ENCODE measurements around the gene GTF2H3. TPM values are rescaled to one million over a fixed set of nuclear protein-coding genes. Genes with fewer than 3 reads are reported as not detected.

GTF2H3 gene
- total and polyA plus RNA-seq, 2 donors (not counting 1 experiment from before 2014, with no cell fraction given) = 39.3 to 70.1 TPM

DNA sequence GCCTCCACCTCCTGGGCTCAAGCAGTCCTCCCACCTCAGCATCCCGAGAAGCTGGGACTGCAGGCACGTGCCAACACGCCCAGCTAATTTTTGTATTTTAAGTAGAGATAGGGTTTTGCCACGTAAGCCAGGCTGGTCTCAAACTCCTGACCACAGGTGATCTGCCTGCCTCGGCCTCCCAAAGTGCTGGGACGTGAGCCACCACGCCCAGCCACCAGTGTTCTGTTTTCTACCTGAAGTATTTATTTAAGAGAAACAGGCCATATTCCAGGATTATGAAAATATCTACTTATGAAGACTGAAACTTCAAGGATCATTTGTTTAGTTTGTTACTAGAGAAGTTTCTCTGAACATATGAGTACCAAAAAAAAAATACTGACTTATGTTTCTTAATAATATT, 10.3 kb downstream of the GTF2H3 start:
- H3K4me1 ChIP-seq (ENCODE audit: control insufficient read depth, extremely low read depth, insufficient read depth, low read length) = no peaks in the 10 kb centered on the region
- no peaks in the 10 kb centered on the region for H3K27me3 ChIP-seq (ENCODE audit: control insufficient read depth, insufficient read depth, low read length)
- no peak for DNase-seq (ENCODE audit: low read depth in 2 of 2)
- H3K4me2 ChIP-seq (ENCODE audit: extremely low read depth, insufficient read depth, low read length) = no peak overlapping the region
- TF ChIP-seq, protein P1, sequence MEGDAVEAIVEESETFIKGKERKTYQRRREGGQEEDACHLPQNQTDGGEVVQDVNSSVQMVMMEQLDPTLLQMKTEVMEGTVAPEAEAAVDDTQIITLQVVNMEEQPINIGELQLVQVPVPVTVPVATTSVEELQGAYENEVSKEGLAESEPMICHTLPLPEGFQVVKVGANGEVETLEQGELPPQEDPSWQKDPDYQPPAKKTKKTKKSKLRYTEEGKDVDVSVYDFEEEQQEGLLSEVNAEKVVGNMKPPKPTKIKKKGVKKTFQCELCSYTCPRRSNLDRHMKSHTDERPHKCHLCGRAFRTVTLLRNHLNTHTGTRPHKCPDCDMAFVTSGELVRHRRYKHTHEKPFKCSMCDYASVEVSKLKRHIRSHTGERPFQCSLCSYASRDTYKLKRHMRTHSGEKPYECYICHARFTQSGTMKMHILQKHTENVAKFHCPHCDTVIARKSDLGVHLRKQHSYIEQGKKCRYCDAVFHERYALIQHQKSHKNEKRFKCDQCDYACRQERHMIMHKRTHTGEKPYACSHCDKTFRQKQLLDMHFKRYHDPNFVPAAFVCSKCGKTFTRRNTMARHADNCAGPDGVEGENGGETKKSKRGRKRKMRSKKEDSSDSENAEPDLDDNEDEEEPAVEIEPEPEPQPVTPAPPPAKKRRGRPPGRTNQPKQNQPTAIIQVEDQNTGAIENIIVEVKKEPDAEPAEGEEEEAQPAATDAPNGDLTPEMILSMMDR (conservative IDR thresholded peaks at IDR 0.05 in 1 of 2, IDR thresholded peaks at IDR 0.05 in 1 of 2; ENCODE audit: low read depth in 1 of 2, low read length in 2 of 2) = no peak
- H3K9ac ChIP-seq (ENCODE audit: insufficient read depth, low read length) = no peak overlapping the region
- no peaks in the 10 kb centered on the region for H3K79me2 ChIP-seq (ENCODE audit: control insufficient read depth, insufficient read depth, low read length)
- H3K27ac ChIP-seq (ENCODE audit: insufficient read depth, low read length) = no peak overlapping the region
- peaks cover 4% of the 10 kb centered on the region for H3K36me3 ChIP-seq (ENCODE audit: control insufficient read depth, insufficient read depth, low read length)
- H3K4me3 ChIP-seq (replicated peaks in 1 of 4; ENCODE audit: control extremely low read depth in 1 of 4, insufficient read depth in 1 of 4, low read depth in 3 of 4, low read length in 4 of 4) = no peak overlapping the region
- no peak overlapping the region for H2AFZ ChIP-seq (ENCODE audit: low read length)
- no peaks in the 10 kb centered on the region for H3K9me3 ChIP-seq (ENCODE audit: control insufficient read depth, insufficient read depth, low read depth, low read length)
- H4K20me1 ChIP-seq (ENCODE audit: control insufficient read depth, extremely low read depth, insufficient read depth, low read length) = no peaks in the 10 kb centered on the region

DNA sequence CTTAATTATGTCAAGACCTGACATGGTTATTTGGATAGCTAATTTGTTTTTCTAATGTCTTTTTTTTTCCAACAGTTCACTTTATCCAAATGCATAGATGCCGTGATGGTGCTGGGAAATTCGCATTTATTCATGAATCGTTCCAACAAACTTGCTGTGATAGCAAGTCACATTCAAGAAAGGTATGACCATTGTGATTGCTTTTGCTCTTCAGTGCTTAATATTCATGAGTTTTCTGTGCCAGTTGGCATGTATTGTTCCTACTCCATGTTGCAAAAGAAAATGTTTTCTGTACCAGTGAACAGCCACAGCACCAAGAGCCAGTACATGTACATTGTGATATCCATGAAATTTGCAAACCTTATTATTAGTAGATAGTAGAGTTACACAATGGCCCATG, 11.8 kb downstream of the GTF2H3 start:
- Histone ChIP-seq H3K27ac (ENCODE audit: insufficient read depth, low read length) (no peak overlapping the region), H3K9me3 (ENCODE audit: control insufficient read depth, insufficient read depth, low read depth, low read length) (no peaks in the 10 kb centered on the region), H3K9ac (ENCODE audit: insufficient read depth, low read length) (no peak overlapping the region), H4K20me1 (ENCODE audit: control insufficient read depth, extremely low read depth, insufficient read depth, low read length) (no peaks in the 10 kb centered on the region), H3K36me3 (ENCODE audit: control insufficient read depth, insufficient read depth, low read length) (peaks cover 8% of the 10 kb centered on the region), H3K79me2 (ENCODE audit: control insufficient read depth, insufficient read depth, low read length) (no peaks in the 10 kb centered on the region), H3K4me3 (replicated peaks in 1 of 4; ENCODE audit: control extremely low read depth in 1 of 4, insufficient read depth in 1 of 4, low read depth in 3 of 4, low read length in 4 of 4) (no peak overlapping the region), H2AFZ (ENCODE audit: low read length) (no peak overlapping the region), H3K4me1 (ENCODE audit: control insufficient read depth, extremely low read depth, insufficient read depth, low read length) (no peaks in the 10 kb centered on the region), H3K4me2 (ENCODE audit: extremely low read depth, insufficient read depth, low read length) (no peak overlapping the region), H3K27me3 (ENCODE audit: control insufficient read depth, insufficient read depth, low read length) (no peaks in the 10 kb centered on the region)
- no peak for DNase-seq (ENCODE audit: low read depth in 2 of 2)
- TF ChIP-seq, protein P1 (conservative IDR thresholded peaks at IDR 0.05 in 1 of 2, IDR thresholded peaks at IDR 0.05 in 1 of 2; ENCODE audit: low read depth in 1 of 2, low read length in 2 of 2) = no peak
- no peak for TF ChIP-seq EZH2 (IDR thresholded peaks at IDR 0.05; ENCODE audit: low read length, missing control alignments)

DNA sequence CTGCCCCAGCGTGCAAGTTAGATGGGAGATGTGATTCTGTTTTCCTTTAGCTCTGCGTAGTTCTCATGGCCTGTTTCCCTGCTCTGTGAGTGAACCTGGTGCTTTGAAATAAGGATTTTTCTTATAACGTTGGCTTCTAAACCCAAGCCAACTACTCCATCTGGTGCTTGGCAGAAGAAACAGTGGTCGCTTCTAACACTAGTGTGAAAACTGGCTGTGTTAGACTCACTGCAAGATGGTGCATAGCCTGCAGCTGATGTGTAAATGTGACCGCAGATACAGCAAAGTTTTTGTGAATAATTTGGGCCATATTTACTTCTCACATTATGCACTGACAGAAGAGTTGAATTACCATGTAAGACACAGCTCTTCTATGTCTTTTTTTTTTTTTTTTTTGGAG, 12.2 kb downstream of the GTF2H3 start:
- Histone ChIP-seq H4K20me1 (ENCODE audit: control insufficient read depth, extremely low read depth, insufficient read depth, low read length) (no peaks in the 10 kb centered on the region), H3K4me2 (ENCODE audit: extremely low read depth, insufficient read depth, low read length) (no peak overlapping the region), H2AFZ (ENCODE audit: low read length) (no peak overlapping the region), H3K36me3 (ENCODE audit: control insufficient read depth, insufficient read depth, low read length) (peaks cover 6% of the 10 kb centered on the region), H3K9me3 (ENCODE audit: control insufficient read depth, insufficient read depth, low read depth, low read length) (no peaks in the 10 kb centered on the region), H3K27ac (ENCODE audit: insufficient read depth, low read length) (no peak overlapping the region), H3K79me2 (ENCODE audit: control insufficient read depth, insufficient read depth, low read length) (no peaks in the 10 kb centered on the region), H3K27me3 (ENCODE audit: control insufficient read depth, insufficient read depth, low read length) (no peaks in the 10 kb centered on the region), H3K9ac (ENCODE audit: insufficient read depth, low read length) (no peak overlapping the region), H3K4me3 (replicated peaks in 1 of 4; ENCODE audit: control extremely low read depth in 1 of 4, insufficient read depth in 1 of 4, low read depth in 3 of 4, low read length in 4 of 4) (no peak overlapping the region), H3K4me1 (ENCODE audit: control insufficient read depth, extremely low read depth, insufficient read depth, low read length) (no peaks in the 10 kb centered on the region)
- TF ChIP-seq EZH2 (IDR thresholded peaks at IDR 0.05; ENCODE audit: low read length, missing control alignments) = no peak
- TF ChIP-seq, protein P1 (conservative IDR thresholded peaks at IDR 0.05 in 1 of 2, IDR thresholded peaks at IDR 0.05 in 1 of 2; ENCODE audit: low read depth in 1 of 2, low read length in 2 of 2) = no peak
- no peak for DNase-seq (ENCODE audit: low read depth in 2 of 2)

All from fibroblast of lung (primary cell).